HG03159 (cell line): ENCODE results near the gene GBA2.

Source experiments
- ATAC-seq: cut with Tn5 transposase; IDR thresholded peaks from one replicate; pipeline ENCODE4 v1.9.1; 2021; ENCODE audit warnings: mild to moderate bottlenecking, moderate library complexity; ENCODE audit not compliant: unreplicated experiment

The GBA2 gene

DNA sequence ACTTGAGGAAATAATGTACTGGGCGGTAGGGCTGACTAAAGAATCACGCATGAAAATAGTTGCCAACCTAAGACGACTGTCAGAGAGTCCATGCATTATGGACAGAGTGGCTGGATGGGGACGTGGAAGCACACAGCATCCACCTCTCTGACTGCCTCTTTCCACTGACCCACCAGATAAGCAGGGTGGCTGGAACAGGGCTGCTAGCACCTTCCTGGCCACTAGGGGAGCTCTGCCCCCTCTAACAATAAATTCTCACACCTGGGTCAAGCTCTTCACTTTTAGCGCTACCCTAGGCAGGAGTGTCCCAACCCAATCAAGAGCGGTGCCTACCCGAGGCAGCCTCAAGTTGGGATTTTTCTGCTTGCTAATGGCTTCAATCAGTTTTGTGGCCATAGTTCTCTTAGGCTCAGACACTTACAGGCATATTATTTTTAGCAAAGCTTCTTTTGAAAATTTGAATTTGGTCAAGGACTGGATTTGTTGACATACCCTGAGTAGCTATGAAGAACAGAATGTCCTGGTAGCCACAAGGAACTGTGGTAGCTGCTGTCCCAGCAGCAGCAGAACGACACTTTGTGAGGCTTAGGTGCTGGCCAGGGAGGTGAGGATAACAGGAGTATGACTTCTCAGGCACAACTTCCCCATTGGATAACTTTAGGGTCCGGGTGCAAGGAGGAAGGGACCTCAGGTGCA is 52.4 kb downstream of the GBA2 start:
- ATAC-seq, result no peak

GRCh38 chr9:35695943-35696401 is 53.1 kb downstream of the GBA2 start:
- ATAC-seq, result no peak

GRCh38 chr9:35691757-35692301 is 57.2 kb downstream of the GBA2 start:
- no peak for ATAC-seq

DNA sequence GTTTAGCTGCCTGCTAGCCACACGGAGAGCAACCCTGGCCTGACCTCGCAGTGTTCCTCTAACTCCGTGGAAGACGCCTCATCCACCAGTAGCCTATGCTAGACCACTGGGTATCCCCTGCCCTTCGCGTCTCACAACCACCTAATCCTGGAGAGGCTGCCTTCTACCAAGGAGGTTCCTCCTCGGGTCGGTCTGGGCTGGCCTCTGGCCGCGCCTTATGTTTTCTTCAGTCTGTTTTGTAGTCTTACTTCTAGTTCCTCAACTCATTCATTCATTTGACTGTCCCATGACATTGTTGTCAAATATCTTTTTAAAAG is 57.7 kb downstream of the GBA2 start:
- ATAC-seq, result no peak

DNA sequence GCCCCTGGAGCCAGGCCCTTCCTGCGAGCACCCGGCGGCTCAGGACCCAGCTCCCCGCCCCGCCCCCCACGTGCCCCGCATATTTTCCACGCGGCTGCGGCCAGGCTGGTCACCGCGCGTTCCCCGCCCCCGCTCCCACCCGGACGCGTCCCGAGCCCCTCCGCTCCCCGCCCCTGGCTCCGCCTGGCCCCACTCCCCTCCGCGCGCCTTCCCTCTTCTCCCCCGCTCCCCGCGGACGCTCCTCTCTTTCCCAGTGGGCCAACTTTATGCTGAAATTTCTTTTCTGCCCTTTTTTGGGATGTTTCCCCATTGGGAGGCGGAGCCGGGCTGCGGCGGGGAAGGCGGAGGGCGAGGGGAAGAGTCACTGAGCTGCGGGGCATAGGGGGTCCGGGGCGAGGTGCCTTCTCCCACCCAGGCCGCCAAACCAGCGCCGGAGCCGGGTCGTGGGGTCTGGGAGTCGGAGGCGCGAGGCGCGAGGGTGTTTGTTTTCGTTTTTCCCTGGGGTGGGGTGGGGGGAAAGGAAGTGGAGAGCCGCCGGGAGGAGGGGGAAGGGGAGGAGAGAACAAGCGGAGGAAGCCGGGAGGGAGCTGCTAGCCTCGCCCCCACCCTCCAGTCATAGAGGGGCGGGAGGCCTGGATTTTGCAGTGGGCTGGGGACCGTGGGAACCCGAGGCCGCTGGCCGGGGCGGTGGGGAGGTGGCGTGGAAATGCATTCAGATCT is 58.3 kb downstream of the GBA2 start:
- ATAC-seq, result no peak

DNA sequence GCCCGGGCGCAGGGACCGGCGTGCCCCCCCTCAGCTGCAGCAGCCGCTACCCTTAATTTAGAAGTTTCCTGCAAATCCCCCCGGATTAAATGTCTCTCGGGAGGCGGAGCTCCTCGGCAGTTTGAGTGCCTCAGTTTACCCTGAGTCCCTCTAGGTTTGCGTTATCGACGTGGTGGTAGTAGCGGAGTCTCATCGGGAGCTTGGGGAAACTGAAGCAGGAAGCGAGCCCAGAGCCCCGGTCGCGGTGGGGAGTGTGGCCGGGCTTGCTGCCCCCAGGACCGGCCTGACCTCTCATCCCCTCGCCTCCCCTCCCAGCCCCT is 58.8 kb downstream of the GBA2 start:
- ATAC-seq, result no peak

- ATAC-seq, result no peak
These were observed 59.3 kb downstream of the GBA2 start, which contains the start of gene TPM2 for GRCh38 chr9:35689542-35690293. TSS of gene TPM2 (minus strand) at chr9:35689925. CDS start at chr9:35689817, 108 bp downstream.

GRCh38 chr9:35688558-35689541 is 60.2 kb downstream of the GBA2 start:
- ATAC-seq, result no peak

DNA sequence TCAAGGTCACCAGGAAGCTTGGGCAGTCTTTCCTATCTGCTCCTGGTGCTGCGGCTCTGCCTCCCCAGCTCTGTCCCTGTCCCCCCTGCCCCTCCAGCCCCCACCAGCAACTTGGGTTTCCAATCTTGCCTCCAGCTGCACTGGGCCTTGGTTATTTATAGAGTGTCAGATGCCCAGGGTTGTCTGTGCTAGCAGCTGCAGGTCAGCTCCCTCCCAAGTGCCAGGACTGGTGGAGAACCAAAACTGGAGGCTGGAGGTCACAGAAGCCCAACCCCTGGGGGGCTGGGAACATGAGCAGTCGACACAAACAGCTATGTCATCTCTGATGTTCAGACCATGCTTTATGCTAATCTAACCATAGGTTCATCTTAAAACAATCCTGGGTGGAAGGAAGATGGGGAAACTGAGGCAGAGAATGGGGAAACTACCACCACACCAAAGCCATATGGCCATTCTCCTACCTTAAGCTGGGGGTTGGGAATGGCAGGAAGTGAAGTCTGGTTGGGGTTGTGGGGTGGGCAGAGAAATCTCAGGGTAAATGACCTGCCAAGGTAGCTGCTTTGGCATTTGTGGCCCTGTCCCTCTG is 61.0 kb downstream of the GBA2 start:
- ATAC-seq, result no peak

GRCh38 chr9:35687306-35687705 is 61.7 kb downstream of the GBA2 start:
- no peak for ATAC-seq
